ENCODE measurements around the gene BIN2.
A peak's percentile ranks its signal among the peaks of the same experiment; 100 is the strongest.

BIN2 gene

GRCh38 chr12:51240971-51241370, 83.0 kb downstream of the BIN2 start:
- no peak overlapping the region for H3K4me3 ChIP-seq (ENCODE audit: low read length)
- TF ChIP-seq CTCF (IDR thresholded peaks at IDR 0.05; ENCODE audit: low read length) (no peak), EZH2phosphoT487 (IDR thresholded peaks at IDR 0.05; ENCODE audit: low read length) (no peak), EZH2 (optimal IDR thresholded peaks at IDR 0.05; ENCODE audit: low read depth, low read length) (no peak)
- peaks cover 5% of the 10 kb centered on the region; the same call in 1 of the 2 replicates for H4K20me1 ChIP-seq (ENCODE audit: insufficient read depth, low read length)
- H3K79me2 ChIP-seq (ENCODE audit: low read length), result peaks cover 28% of the 10 kb centered on the region
- no peak overlapping the region for H3K27ac ChIP-seq (ENCODE audit: low read length)
- H3F3A ChIP-seq (ENCODE audit: insufficient read depth, low read length), result peaks cover 15% of the 10 kb centered on the region
- H3K27me3 ChIP-seq (replicated peaks; ENCODE audit: insufficient read depth, low read length), result no peaks in the 10 kb centered on the region
- H3K9ac ChIP-seq (ENCODE audit: low read length), result no peak overlapping the region
- H3K4me2 ChIP-seq (ENCODE audit: low read depth, low read length), result no peak overlapping the region
- no peaks in the 10 kb centered on the region for H3K9me3 ChIP-seq (replicated peaks; ENCODE audit: insufficient read depth, low read length)
- peaks cover 5% of the 10 kb centered on the region; the same call in 1 of the 2 replicates for H3K36me3 ChIP-seq (replicated peaks; ENCODE audit: insufficient read depth, low read length)
- no peaks in the 10 kb centered on the region for H3K9me2 ChIP-seq (replicated peaks; ENCODE audit: insufficient read depth, low read length)
- H3K4me1 ChIP-seq (ENCODE audit: low read length), result peaks cover 10% of the 10 kb centered on the region; the same call in 1 of the 2 replicates
- DNase-seq, result no peak
- H2AFZ ChIP-seq (ENCODE audit: low read length), result no peak overlapping the region

GRCh38 chr12:51238510-51239334, 85.3 kb downstream of the BIN2 start, which contains the start of gene DAZAP2:
DAZAP2 (plus strand) TSS chr12:51238826; CDS start chr12:51238908, 82 bp downstream.
- Histone ChIP-seq H3K9me3 (replicated peaks; ENCODE audit: insufficient read depth, low read length) (no peaks in the 10 kb centered on the region), H3K79me2 (ENCODE audit: low read length) (peaks cover 28% of the 10 kb centered on the region), H3K4me2 (ENCODE audit: low read depth, low read length) (peak within 1 kb of the TSS; percentile 92), H3K36me3 (replicated peaks; ENCODE audit: insufficient read depth, low read length) (peaks cover 5% of the 10 kb centered on the region; the same call in 1 of the 2 replicates), H3K9ac (ENCODE audit: low read length) (peak within 1 kb of the TSS; percentile 100), H3F3A (ENCODE audit: insufficient read depth, low read length) (peaks cover 15% of the 10 kb centered on the region), H3K27me3 (replicated peaks; ENCODE audit: insufficient read depth, low read length) (no peaks in the 10 kb centered on the region), H3K27ac (ENCODE audit: low read length) (peak within 1 kb of the TSS; percentile 100), H2AFZ (ENCODE audit: low read length) (peak within 1 kb of the TSS; percentile 86), H3K9me2 (replicated peaks; ENCODE audit: insufficient read depth, low read length) (no peaks in the 10 kb centered on the region), H3K4me1 (ENCODE audit: low read length) (peaks cover 10% of the 10 kb centered on the region; the same call in 1 of the 2 replicates), H4K20me1 (ENCODE audit: insufficient read depth, low read length) (peaks cover 5% of the 10 kb centered on the region; the same call in 1 of the 2 replicates), H3K4me3 (ENCODE audit: low read length) (peak within 1 kb of the TSS; percentile 100)
- DNase-seq, result peak; percentile 97
- TF ChIP-seq EZH2 (optimal IDR thresholded peaks at IDR 0.05; ENCODE audit: low read depth, low read length), result no peak
- no peak for TF ChIP-seq CTCF (IDR thresholded peaks at IDR 0.05; ENCODE audit: low read length)
- no peak for TF ChIP-seq EZH2phosphoT487 (IDR thresholded peaks at IDR 0.05; ENCODE audit: low read length)

GRCh38 chr12:51238037-51238509, 85.9 kb downstream of the BIN2 start:
- Histone ChIP-seq H3K27ac (ENCODE audit: low read length) (peak overlapping the region; percentile 100), H3K79me2 (ENCODE audit: low read length) (peaks cover 28% of the 10 kb centered on the region), H2AFZ (ENCODE audit: low read length) (peak overlapping the region; percentile 84), H3F3A (ENCODE audit: insufficient read depth, low read length) (peaks cover 12% of the 10 kb centered on the region), H3K4me2 (ENCODE audit: low read depth, low read length) (peak overlapping the region; percentile 92), H3K27me3 (replicated peaks; ENCODE audit: insufficient read depth, low read length) (no peaks in the 10 kb centered on the region), H3K4me1 (ENCODE audit: low read length) (peaks cover 10% of the 10 kb centered on the region; the same call in 1 of the 2 replicates), H3K9ac (ENCODE audit: low read length) (peak overlapping the region; percentile 100), H4K20me1 (ENCODE audit: insufficient read depth, low read length) (peaks cover 5% of the 10 kb centered on the region; the same call in 1 of the 2 replicates), H3K4me3 (ENCODE audit: low read length) (peak overlapping the region; percentile 100), H3K36me3 (replicated peaks; ENCODE audit: insufficient read depth, low read length) (peaks cover 5% of the 10 kb centered on the region; the same call in 1 of the 2 replicates), H3K9me2 (replicated peaks; ENCODE audit: insufficient read depth, low read length) (no peaks in the 10 kb centered on the region), H3K9me3 (replicated peaks; ENCODE audit: insufficient read depth, low read length) (no peaks in the 10 kb centered on the region)
- TF ChIP-seq EZH2 (optimal IDR thresholded peaks at IDR 0.05; ENCODE audit: low read depth, low read length), result no peak
- TF ChIP-seq EZH2phosphoT487 (IDR thresholded peaks at IDR 0.05; ENCODE audit: low read length), result no peak
- TF ChIP-seq CTCF (IDR thresholded peaks at IDR 0.05; ENCODE audit: low read length), result no peak
- peak; percentile 71 for DNase-seq

All from MM.1S (cell line).